ENCODE data around the gene LRRC25. TPM values are rescaled to one million over a fixed set of nuclear protein-coding genes. Genes with fewer than 3 reads are reported as not detected.
A peak's percentile ranks its signal among the peaks of the same experiment; 100 is the strongest.

Gene LRRC25
- total RNA-seq, 1 donor from 2014 or later = not detected

DNA sequence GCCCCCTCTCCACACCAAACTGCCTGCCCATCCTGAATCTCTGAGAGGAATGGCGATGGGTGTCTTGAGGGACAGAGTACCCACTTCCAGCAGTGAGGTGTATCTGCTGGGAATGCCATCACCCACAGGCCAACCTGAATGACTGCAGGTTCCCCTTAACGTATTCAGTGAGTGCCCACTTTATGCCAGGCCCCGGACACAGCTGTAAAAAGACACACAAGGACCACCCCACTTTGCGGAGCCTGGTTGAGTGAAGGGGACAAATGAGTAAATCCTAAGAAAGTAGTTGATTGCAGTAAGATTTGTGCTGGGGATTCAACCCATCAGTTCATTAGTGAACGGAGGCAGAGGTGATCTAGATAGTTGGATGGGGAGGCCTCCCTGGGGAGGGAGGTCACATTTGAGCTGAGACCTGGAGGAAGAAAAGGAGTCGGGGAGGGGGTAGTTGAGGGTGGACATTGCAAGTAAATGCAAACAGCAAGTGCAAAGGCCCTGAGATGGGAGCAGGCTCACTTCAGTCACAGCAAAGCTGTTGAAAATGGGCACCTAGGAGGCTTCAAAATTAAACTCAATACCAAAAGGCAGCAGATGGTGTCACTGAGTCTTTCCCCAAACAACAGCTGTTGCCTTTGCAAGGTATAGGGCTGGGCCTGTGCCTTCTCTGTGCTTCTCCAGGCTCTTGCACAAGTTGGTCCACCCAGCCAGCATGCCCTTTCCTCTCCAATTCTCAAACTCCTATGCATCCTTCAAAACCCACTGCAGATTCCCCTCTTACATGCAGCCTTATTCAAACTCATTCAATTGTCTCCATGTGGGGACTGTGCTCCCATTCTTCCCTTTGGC is 7.1 kb downstream of the LRRC25 start:
- no peak overlapping the region for H3K27ac ChIP-seq (ENCODE audit: low read depth, low read length)
- peaks cover 10% of the 10 kb centered on the region for H3K4me1 ChIP-seq (ENCODE audit: insufficient read depth, low read length)
- DNase-seq (ENCODE audit: low read depth) (no peak), FAIRE-seq (no peak)
- Mint-ChIP-seq H3K27me3 (ENCODE audit: low read depth, unreplicated experiment) (peaks cover 14% of the 10 kb centered on the region), H3K9me3 (ENCODE audit: unreplicated experiment) (no peaks in the 10 kb centered on the region), H3K36me3 (ENCODE audit: low read depth, unreplicated experiment) (no peaks in the 10 kb centered on the region), H3K4me1 (ENCODE audit: low read depth, unreplicated experiment) (peaks cover 3% of the 10 kb centered on the region), H3K4me3 (ENCODE audit: unreplicated experiment) (no peak overlapping the region), H3K27ac (ENCODE audit: unreplicated experiment) (peak overlapping the region; percentile 34)
- no peaks in the 10 kb centered on the region for H3K27me3 ChIP-seq (ENCODE audit: insufficient read depth, low read length)
- no peak overlapping the region for H2AFZ ChIP-seq (ENCODE audit: low read depth, low read length)
- TF ChIP-seq EZH2 (IDR thresholded peaks at IDR 0.05; ENCODE audit: insufficient read depth, low read length) = no peak
- TF ChIP-seq, protein P1, sequence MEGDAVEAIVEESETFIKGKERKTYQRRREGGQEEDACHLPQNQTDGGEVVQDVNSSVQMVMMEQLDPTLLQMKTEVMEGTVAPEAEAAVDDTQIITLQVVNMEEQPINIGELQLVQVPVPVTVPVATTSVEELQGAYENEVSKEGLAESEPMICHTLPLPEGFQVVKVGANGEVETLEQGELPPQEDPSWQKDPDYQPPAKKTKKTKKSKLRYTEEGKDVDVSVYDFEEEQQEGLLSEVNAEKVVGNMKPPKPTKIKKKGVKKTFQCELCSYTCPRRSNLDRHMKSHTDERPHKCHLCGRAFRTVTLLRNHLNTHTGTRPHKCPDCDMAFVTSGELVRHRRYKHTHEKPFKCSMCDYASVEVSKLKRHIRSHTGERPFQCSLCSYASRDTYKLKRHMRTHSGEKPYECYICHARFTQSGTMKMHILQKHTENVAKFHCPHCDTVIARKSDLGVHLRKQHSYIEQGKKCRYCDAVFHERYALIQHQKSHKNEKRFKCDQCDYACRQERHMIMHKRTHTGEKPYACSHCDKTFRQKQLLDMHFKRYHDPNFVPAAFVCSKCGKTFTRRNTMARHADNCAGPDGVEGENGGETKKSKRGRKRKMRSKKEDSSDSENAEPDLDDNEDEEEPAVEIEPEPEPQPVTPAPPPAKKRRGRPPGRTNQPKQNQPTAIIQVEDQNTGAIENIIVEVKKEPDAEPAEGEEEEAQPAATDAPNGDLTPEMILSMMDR (IDR thresholded peaks at IDR 0.05; ENCODE audit: insufficient read depth, low read depth, low read length) = no peak
- H4K20me1 ChIP-seq (ENCODE audit: insufficient read depth, low read length) = peaks cover 25% of the 10 kb centered on the region
- no peaks in the 10 kb centered on the region for H3K36me3 ChIP-seq (ENCODE audit: insufficient read depth, low read length)
- H3K9ac ChIP-seq (ENCODE audit: low read length) = no peak overlapping the region
- no peak overlapping the region for H3K4me2 ChIP-seq (ENCODE audit: low read length)
- no peaks in the 10 kb centered on the region for H3K9me3 ChIP-seq (ENCODE audit: insufficient read depth, low read depth, low read length)
- H3K79me2 ChIP-seq (ENCODE audit: insufficient read depth, low read length) = peaks cover 17% of the 10 kb centered on the region
- no peak overlapping the region for H3K4me3 ChIP-seq (ENCODE audit: insufficient read depth, low read depth, low read length)

DNA sequence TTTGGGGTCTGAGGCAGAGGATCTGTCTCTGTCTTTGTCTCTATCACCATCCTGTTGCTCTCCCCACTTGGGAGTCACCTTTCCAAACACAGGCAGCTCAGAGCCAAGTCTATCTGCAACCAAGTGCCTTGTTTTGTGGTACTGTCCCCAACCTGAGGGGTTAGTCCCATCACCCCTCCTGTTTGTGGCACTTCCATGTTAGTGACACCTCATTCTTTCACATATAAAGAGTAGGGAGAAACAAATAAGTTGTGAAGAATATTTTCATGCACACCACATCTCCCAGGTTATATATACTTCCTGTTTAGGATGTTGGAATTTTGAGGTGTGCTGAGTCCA is 7.7 kb downstream of the LRRC25 start:
- H2AFZ ChIP-seq (ENCODE audit: low read depth, low read length) = no peak overlapping the region
- no peaks in the 10 kb centered on the region for H3K9me3 Mint-ChIP-seq (ENCODE audit: unreplicated experiment)
- H3K79me2 ChIP-seq (ENCODE audit: insufficient read depth, low read length) = peaks cover 17% of the 10 kb centered on the region
- peak overlapping the region; percentile 34 for H3K27ac Mint-ChIP-seq (ENCODE audit: unreplicated experiment)
- peaks cover 13% of the 10 kb centered on the region for H3K27me3 Mint-ChIP-seq (ENCODE audit: low read depth, unreplicated experiment)
- DNase-seq (ENCODE audit: low read depth) (no peak), FAIRE-seq (no peak)
- H3K4me1 ChIP-seq (ENCODE audit: insufficient read depth, low read length) = peaks cover 10% of the 10 kb centered on the region
- H3K36me3 ChIP-seq (ENCODE audit: insufficient read depth, low read length) = no peaks in the 10 kb centered on the region
- no peak overlapping the region for H3K4me3 Mint-ChIP-seq (ENCODE audit: unreplicated experiment)
- no peak overlapping the region for H3K27ac ChIP-seq (ENCODE audit: low read depth, low read length)
- no peak overlapping the region for H3K4me3 ChIP-seq (ENCODE audit: insufficient read depth, low read depth, low read length)
- no peak overlapping the region for H3K4me2 ChIP-seq (ENCODE audit: low read length)
- H3K4me1 Mint-ChIP-seq (ENCODE audit: low read depth, unreplicated experiment) = peaks cover 3% of the 10 kb centered on the region
- no peaks in the 10 kb centered on the region for H3K36me3 Mint-ChIP-seq (ENCODE audit: low read depth, unreplicated experiment)
- TF ChIP-seq EZH2 (IDR thresholded peaks at IDR 0.05; ENCODE audit: insufficient read depth, low read length) = no peak
- TF ChIP-seq, protein P1 (IDR thresholded peaks at IDR 0.05; ENCODE audit: insufficient read depth, low read depth, low read length) = no peak
- peaks cover 25% of the 10 kb centered on the region for H4K20me1 ChIP-seq (ENCODE audit: insufficient read depth, low read length)
- no peaks in the 10 kb centered on the region for H3K27me3 ChIP-seq (ENCODE audit: insufficient read depth, low read length)
- H3K9me3 ChIP-seq (ENCODE audit: insufficient read depth, low read depth, low read length) = no peaks in the 10 kb centered on the region
- H3K9ac ChIP-seq (ENCODE audit: low read length) = no peak overlapping the region

Data from astrocyte (in vitro differentiated cells and primary cell).